ENCODE data around the gene ZNF688.

- TF ChIP-seq EZH2 (IDR thresholded peaks at IDR 0.05) (no peak), POLR2AphosphoS5 (IDR thresholded peaks at IDR 0.05; ENCODE audit: borderline replicate concordance, low read depth, low read length) (no peak), FOXP2 (optimal IDR thresholded peaks at IDR 0.05; ENCODE audit: control extremely low read depth, extremely low read length, insufficient read depth) (no peak)
Observed at GRCh38 chr16:30574678-30575077, 3.2 kb upstream of the ZNF688 start.

All from SK-N-MC (cell line).